K562 (cell line): ENCODE results near the gene HAPLN2.

Experiments
- ARID2 ChIP-seq: fragments of 450-650 bp; IDR thresholded peaks from 2 replicates; pipeline ENCODE4 v1.6.1; 2017; ENCODE audit warnings: antibody characterized with exemption, mild to moderate bottlenecking
- BCL6 ChIP-seq: fragments of 250-450 bp; sonication (Bioruptor Pico); IDR thresholded peaks from 2 replicates; pipeline ENCODE4 v1.4.0; 2020
- EP300 ChIP-seq: IDR thresholded peaks from 2 replicates; pipeline ENCODE4 v1.6.1; 2012; ENCODE audit warnings: low read length, improper control_type of control experiment
- HDAC2 ChIP-seq: fragments of 450-650 bp; IDR thresholded peaks from 2 replicates; pipeline ENCODE4 v1.6.1; 2016; ENCODE audit warnings: mild to moderate bottlenecking
- JUND ChIP-seq, 2 experiments: IDR thresholded peaks; 2 replicates in 1 of 2; 3 replicates in 1 of 2; pipeline ENCODE4 v1.6.1; 2011; ENCODE audit warnings: borderline replicate concordance in 2 of 2, low read depth in 2 of 2, low read length in 2 of 2, improper control_type of control experiment in 1 of 2, missing biosample characterization in 1 of 2, missing genetic modification characterization in 1 of 2, missing genetic modification reagents in 1 of 2
- POLR2AphosphoS5 ChIP-seq: IDR thresholded peaks from 2 replicates; pipeline ENCODE4 v1.6.1; 2011; ENCODE audit warnings: mild to moderate bottlenecking, low read depth, low read length, moderate library complexity; ENCODE audit not compliant: control insufficient read depth, insufficient read depth
- POU5F1 ChIP-seq: fragments of 150-350 bp; IDR thresholded peaks from 2 replicates; pipeline ENCODE4 v1.6.1; 2014; ENCODE audit warnings: borderline replicate concordance, low read length, low read depth, mild to moderate bottlenecking; ENCODE audit not compliant: partially characterized antibody
- TAF1 ChIP-seq: IDR thresholded peaks from 2 replicates; pipeline ENCODE4 v1.6.1; 2011; ENCODE audit warnings: mild to moderate bottlenecking, low read length, moderate library complexity; ENCODE audit not compliant: insufficient read depth, control insufficient read depth, severe bottlenecking; ENCODE audit errors: extremely low read depth
- TARDBP ChIP-seq: fragments of 450-650 bp; IDR thresholded peaks from 2 replicates; pipeline ENCODE4 v1.6.1; 2016
- ZBTB17 ChIP-seq: fragments of 450-650 bp; formaldehyde crosslinking; IDR thresholded peaks from 2 replicates; pipeline ENCODE4 v1.4.0; 2020; ENCODE audit warnings: mild to moderate bottlenecking
- TF ChIP-seq, protein P1 (sequence below): fragments of 250-450 bp; sonication (Bioruptor Pico); IDR thresholded peaks from 2 replicates; pipeline ENCODE4 v1.4.0; 2020; ENCODE audit warnings: mild to moderate bottlenecking
- TF ChIP-seq, protein P2 (sequence below), 3 experiments: IDR thresholded peaks in 2 of 3; conservative IDR thresholded peaks in 1 of 3; 2 replicates each; pipeline ENCODE4 v1.5.1; 2011 to 2012; ENCODE audit warnings: low read length in 3 of 3, mild to moderate bottlenecking in 3 of 3, control low read depth in 2 of 3, improper control_type of control experiment in 1 of 3, inconsistent platforms in 1 of 3, low read depth in 1 of 3, mixed read lengths in 1 of 3, moderate library complexity in 1 of 3; ENCODE audit not compliant: insufficient read depth in 2 of 3
- TF ChIP-seq, protein P3 (sequence below): fragments of 450-650 bp; IDR thresholded peaks from 2 replicates; pipeline ENCODE4 v1.7.1; 2018; ENCODE audit warnings: mild to moderate bottlenecking, low read depth; ENCODE audit not compliant: partially characterized antibody

DNA sequence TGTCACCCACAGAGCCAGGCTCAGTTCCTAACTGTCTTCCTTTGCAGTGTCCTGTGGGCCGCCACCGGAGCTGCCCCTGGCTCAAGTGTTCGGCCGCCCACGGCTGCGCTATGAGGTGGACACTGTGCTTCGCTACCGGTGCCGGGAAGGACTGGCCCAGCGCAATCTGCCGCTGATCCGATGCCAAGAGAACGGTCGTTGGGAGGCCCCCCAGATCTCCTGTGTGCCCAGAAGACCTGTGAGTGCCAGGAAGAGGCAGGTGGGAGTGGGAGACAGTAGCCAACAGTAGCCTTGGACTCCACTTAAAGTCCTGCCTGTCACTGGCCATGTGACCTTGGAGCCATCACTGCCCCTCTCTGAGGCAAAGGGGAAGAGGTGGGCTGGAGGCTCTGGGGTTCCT lies 39.3 kb downstream of the HAPLN2 start:
- TF ChIP-seq ZBTB17 (CRISPR knock-in tag) (no peak), POLR2AphosphoS5 (no peak), TARDBP (no peak), JUND (IDR thresholded peaks at IDR 0.05; ENCODE audit: borderline replicate concordance, low read depth, low read length) (no peak), JUND (tag; IDR thresholded peaks at IDR 0.05; ENCODE audit: borderline replicate concordance, low read depth, low read length) (no peak), HDAC2 (no peak), POU5F1 (no peak), TAF1 (no peak), EP300 (no peak), BCL6 (CRISPR knock-in tag) (no peak), ARID2 (no peak)
- TF ChIP-seq, protein P1, sequence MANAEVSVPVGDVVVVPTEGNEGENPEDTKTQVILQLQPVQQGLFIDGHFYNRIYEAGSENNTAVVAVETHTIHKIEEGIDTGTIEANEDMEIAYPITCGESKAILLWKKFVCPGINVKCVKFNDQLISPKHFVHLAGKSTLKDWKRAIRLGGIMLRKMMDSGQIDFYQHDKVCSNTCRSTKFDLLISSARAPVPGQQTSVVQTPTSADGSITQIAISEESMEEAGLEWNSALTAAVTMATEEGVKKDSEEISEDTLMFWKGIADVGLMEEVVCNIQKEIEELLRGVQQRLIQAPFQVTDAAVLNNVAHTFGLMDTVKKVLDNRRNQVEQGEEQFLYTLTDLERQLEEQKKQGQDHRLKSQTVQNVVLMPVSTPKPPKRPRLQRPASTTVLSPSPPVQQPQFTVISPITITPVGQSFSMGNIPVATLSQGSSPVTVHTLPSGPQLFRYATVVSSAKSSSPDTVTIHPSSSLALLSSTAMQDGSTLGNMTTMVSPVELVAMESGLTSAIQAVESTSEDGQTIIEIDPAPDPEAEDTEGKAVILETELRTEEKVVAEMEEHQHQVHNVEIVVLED (CRISPR knock-in tag) = no peak
- TF ChIP-seq, protein P2, sequence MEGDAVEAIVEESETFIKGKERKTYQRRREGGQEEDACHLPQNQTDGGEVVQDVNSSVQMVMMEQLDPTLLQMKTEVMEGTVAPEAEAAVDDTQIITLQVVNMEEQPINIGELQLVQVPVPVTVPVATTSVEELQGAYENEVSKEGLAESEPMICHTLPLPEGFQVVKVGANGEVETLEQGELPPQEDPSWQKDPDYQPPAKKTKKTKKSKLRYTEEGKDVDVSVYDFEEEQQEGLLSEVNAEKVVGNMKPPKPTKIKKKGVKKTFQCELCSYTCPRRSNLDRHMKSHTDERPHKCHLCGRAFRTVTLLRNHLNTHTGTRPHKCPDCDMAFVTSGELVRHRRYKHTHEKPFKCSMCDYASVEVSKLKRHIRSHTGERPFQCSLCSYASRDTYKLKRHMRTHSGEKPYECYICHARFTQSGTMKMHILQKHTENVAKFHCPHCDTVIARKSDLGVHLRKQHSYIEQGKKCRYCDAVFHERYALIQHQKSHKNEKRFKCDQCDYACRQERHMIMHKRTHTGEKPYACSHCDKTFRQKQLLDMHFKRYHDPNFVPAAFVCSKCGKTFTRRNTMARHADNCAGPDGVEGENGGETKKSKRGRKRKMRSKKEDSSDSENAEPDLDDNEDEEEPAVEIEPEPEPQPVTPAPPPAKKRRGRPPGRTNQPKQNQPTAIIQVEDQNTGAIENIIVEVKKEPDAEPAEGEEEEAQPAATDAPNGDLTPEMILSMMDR (IDR thresholded peaks at IDR 0.05 in 2 of 3, conservative IDR thresholded peaks at IDR 0.05 in 1 of 3; ENCODE audit: insufficient read depth in 2 of 3, low read depth in 1 of 3, low read length in 3 of 3) = no peak
- TF ChIP-seq, protein P3, sequence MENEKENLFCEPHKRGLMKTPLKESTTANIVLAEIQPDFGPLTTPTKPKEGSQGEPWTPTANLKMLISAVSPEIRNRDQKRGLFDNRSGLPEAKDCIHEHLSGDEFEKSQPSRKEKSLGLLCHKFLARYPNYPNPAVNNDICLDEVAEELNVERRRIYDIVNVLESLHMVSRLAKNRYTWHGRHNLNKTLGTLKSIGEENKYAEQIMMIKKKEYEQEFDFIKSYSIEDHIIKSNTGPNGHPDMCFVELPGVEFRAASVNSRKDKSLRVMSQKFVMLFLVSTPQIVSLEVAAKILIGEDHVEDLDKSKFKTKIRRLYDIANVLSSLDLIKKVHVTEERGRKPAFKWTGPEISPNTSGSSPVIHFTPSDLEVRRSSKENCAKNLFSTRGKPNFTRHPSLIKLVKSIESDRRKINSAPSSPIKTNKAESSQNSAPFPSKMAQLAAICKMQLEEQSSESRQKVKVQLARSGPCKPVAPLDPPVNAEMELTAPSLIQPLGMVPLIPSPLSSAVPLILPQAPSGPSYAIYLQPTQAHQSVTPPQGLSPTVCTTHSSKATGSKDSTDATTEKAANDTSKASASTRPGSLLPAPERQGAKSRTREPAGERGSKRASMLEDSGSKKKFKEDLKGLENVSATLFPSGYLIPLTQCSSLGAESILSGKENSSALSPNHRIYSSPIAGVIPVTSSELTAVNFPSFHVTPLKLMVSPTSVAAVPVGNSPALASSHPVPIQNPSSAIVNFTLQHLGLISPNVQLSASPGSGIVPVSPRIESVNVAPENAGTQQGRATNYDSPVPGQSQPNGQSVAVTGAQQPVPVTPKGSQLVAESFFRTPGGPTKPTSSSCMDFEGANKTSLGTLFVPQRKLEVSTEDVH = no peak
